MCF 10A (cell line): ENCODE measurements around the gene POLD4. TPM values are rescaled to one million over a fixed set of nuclear protein-coding genes. Genes with fewer than 3 reads are reported as not detected.

Source experiments
- BruUV-seq: library from RNA; stranded (reverse); fragments of 400-500 nt; replicated peaks from 2 replicates; lab custom pipeline; 2021; lab: Mats Ljungman, UMichigan
- CTCF ChIA-PET: fragments of 300-600 bp; sonication (Branson Sonifier 250); formaldehyde crosslinking; extraction: SDS; loops from one replicate; lab custom pipeline; 2021; ENCODE audit warnings: antibody characterized with exemption, inconsistent platforms; lab: Yijun Ruan, JAX
- POLR2A ChIA-PET: fragments of 300-600, 350-650 bp; sonication (Branson Sonifier 250); formaldehyde crosslinking; extraction: SDS; loops from one replicate; lab custom pipeline; 2020; ENCODE audit warnings: antibody characterized with exemption, inconsistent platforms; lab: Yijun Ruan, JAX
- DNase-seq: peaks from one replicate; pipeline ENCODE4 v3.0.0-alpha.2; 2018; ENCODE audit not compliant: unreplicated experiment
- H3K27ac Mint-ChIP-seq: one replicate; pipeline ENCODE4 v1.8.0; 2022; ENCODE audit warnings: mild to moderate bottlenecking, low read depth, mixed read lengths; ENCODE audit not compliant: unreplicated experiment
- H3K27me3 Mint-ChIP-seq: one replicate; pipeline ENCODE4 v1.8.0; 2022; ENCODE audit warnings: mixed read lengths; ENCODE audit not compliant: insufficient read depth, unreplicated experiment
- H3K36me3 Mint-ChIP-seq: one replicate; pipeline ENCODE4 v1.8.0; 2022; ENCODE audit warnings: mild to moderate bottlenecking, moderate library complexity, mixed read lengths; ENCODE audit not compliant: insufficient read depth, unreplicated experiment
- H3K4me1 Mint-ChIP-seq: one replicate; pipeline ENCODE4 v1.8.0; 2022; ENCODE audit warnings: mixed read lengths; ENCODE audit not compliant: insufficient read depth, unreplicated experiment
- H3K4me3 Mint-ChIP-seq: one replicate; pipeline ENCODE4 v1.8.0; 2022; ENCODE audit warnings: mild to moderate bottlenecking, moderate library complexity, mixed read lengths; ENCODE audit not compliant: unreplicated experiment
- H3K9me3 Mint-ChIP-seq: one replicate; pipeline ENCODE4 v1.8.0; 2022; ENCODE audit warnings: mixed read lengths; ENCODE audit not compliant: unreplicated experiment
- intact Hi-C: fragments of 100-400 bp; cut with micrococcal nuclease; formaldehyde crosslinking; loops from 2 replicates; pipeline ENCODE4 v1.14.1; 2022
- total RNA-seq: library from RNA; stranded (reverse); gene quantifications from 2 replicates; pipeline ENCODE4 v1.2.3, GENCODE V29; 2022
- TF ChIP-seq, protein P1 (sequence below): fragments of 200-600 bp; IDR thresholded peaks from one replicate; pipeline ENCODE4 v1.8.0; 2022; ENCODE audit warnings: antibody characterized with exemption, mild to moderate bottlenecking; ENCODE audit not compliant: unreplicated experiment

The POLD4 gene
- total RNA-seq, 1 experiment from 2014 or later = 54.8 TPM

DNA sequence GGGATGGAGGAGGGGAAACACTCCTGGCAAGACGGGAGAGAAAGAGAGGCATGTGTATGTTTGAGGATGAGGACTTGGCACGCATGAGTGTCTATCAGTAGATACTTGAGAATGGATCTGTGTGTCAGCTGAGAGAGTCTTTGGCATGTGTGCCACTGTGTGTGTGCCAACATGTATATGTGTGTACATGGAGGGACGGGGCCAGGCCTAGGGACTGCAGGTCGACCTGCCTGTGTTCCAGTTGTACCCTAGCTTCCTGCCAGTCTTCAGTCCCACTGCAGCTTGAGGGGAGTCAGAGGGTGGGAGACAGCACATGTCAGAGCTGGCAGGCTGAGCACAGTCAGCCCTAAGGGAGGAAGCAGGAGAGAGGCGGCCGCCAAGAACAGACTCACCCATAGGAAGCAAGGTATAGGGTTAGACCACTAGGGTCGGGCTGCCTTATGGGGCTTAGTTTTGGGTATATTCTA is 14.4 kb upstream of the POLD4 start:
- Mint-ChIP-seq H3K27me3 (no peaks in the 10 kb centered on the region), H3K36me3 (peaks cover 25% of the 10 kb centered on the region), H3K4me1 (peaks cover 46% of the 10 kb centered on the region), H3K9me3 (no peaks in the 10 kb centered on the region), H3K27ac (no peak overlapping the region), H3K4me3 (no peak overlapping the region)
- TF ChIP-seq, protein P1, sequence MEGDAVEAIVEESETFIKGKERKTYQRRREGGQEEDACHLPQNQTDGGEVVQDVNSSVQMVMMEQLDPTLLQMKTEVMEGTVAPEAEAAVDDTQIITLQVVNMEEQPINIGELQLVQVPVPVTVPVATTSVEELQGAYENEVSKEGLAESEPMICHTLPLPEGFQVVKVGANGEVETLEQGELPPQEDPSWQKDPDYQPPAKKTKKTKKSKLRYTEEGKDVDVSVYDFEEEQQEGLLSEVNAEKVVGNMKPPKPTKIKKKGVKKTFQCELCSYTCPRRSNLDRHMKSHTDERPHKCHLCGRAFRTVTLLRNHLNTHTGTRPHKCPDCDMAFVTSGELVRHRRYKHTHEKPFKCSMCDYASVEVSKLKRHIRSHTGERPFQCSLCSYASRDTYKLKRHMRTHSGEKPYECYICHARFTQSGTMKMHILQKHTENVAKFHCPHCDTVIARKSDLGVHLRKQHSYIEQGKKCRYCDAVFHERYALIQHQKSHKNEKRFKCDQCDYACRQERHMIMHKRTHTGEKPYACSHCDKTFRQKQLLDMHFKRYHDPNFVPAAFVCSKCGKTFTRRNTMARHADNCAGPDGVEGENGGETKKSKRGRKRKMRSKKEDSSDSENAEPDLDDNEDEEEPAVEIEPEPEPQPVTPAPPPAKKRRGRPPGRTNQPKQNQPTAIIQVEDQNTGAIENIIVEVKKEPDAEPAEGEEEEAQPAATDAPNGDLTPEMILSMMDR = no peak
- BruUV-seq = no TSS peak
- CTCF ChIA-PET = interaction anchor here (0.7 kb wide), 1 partner anchor 12 kb away, joined by 3 read pairs; no protein-coding TSS in a partner anchor
- POLR2A ChIA-PET = interaction anchor here (0.7 kb wide), 1 partner anchor 9 kb away, joined by 3 read pairs; no protein-coding TSS in a partner anchor
- no peak for DNase-seq
- intact Hi-C loops = no loop called here

DNA sequence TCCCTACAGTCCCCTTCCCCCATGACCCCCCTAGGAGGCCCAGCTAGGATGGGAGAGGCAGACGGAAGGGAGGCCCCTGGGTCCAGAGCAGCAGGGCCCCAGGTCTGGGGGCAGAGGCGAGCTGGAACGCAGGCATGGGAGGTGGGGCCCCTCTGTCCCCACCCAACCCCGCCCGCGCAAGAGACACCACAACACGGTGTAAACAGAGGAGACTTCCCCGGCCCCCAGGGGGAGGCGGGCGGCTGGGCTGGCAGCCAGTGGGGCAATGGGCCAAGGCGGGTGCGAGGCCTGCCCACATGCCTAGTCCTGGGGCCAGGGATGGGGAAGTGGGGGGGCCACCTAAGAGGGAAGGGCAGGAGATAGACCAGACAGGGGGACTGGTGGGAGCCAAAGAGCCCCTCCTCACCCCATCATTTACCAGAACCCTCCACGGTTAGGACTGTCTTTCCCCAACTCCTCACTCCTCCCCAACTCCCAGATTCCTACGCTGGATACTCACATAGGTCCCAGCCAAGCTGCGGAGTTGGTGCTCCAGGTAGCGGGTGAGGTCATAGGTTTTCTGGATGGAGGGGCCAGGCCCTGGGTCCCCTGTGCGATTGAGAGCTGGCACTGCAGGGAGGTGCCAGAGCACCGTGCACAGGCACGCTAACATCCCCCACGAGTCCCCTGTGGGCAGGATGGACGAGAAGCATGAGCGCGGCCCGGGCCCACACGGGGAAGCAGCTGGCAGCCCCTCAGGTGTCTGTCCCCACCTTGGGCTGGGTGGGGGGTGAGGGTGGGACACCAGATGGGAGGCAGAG is 13.8 kb upstream of the POLD4 start:
- Mint-ChIP-seq H3K4me1 (peaks cover 47% of the 10 kb centered on the region), H3K27ac (no peak overlapping the region), H3K36me3 (peaks cover 25% of the 10 kb centered on the region), H3K4me3 (no peak overlapping the region), H3K9me3 (no peaks in the 10 kb centered on the region), H3K27me3 (no peaks in the 10 kb centered on the region)
- ChIA-PET CTCF (interaction anchor here (0.7 to 18.6 kb wide), 2 partner anchors 11 to 13 kb away, joined by 3 to 659 read pairs; partner anchors contain the start of gene CLCF1), POLR2A (no interaction called here)
- BruUV-seq = no TSS peak
- TF ChIP-seq, protein P1 = no peak
- peak; percentile 59 for DNase-seq
- intact Hi-C loops = no loop called here

GRCh38 chr11:67366546-67366945 is 13.2 kb upstream of the POLD4 start:
- no TSS peak for BruUV-seq
- ChIA-PET CTCF (interaction anchor here (1.2 to 18.6 kb wide), 2 partner anchors 12 to 15 kb away, joined by 3 to 659 read pairs; partner anchors contain the start of gene CLCF1), POLR2A (interaction anchor here (0.7 kb wide), 1 partner anchor 14 kb away, joined by 3 read pairs; no protein-coding TSS in a partner anchor)
- Mint-ChIP-seq H3K4me1 (peaks cover 48% of the 10 kb centered on the region), H3K9me3 (no peaks in the 10 kb centered on the region), H3K27me3 (no peaks in the 10 kb centered on the region), H3K36me3 (peaks cover 25% of the 10 kb centered on the region), H3K27ac (no peak overlapping the region), H3K4me3 (no peak overlapping the region)
- DNase-seq = no peak
- TF ChIP-seq, protein P1 = no peak
- intact Hi-C loops = no loop called here
